B cell (primary cell): ENCODE measurements around the gene CD63. TPM values are rescaled to one million over a fixed set of nuclear protein-coding genes. Genes with fewer than 3 reads are reported as not detected.

ENCODE experiments used
- ATAC-seq: fragments of 200-7000 bp; cut with Tn5 transposase; one replicate; pipeline ENCODE4 v1.10.0; 2021; ENCODE audit warnings: low read depth, mild to moderate bottlenecking, moderate number of reproducible peaks, moderate library complexity
- CTCF ChIA-PET: fragments of 350-600 bp; sonication (Branson Sonifier 250); formaldehyde crosslinking; loops from one replicate; lab custom pipeline; 2021; ENCODE audit warnings: antibody characterized with exemption, inconsistent platforms; lab: Charles Lee
- POLR2A ChIA-PET: fragments of 350-600 bp; sonication (Branson Sonifier 250); formaldehyde crosslinking; loops from one replicate; lab custom pipeline; 2021; ENCODE audit warnings: antibody characterized with exemption; lab: Charles Lee
- DNase-seq: peaks from one replicate; pipeline ENCODE4 v3.0.0; 2013
- H2AFZ ChIP-seq: 2 replicates; pipeline ENCODE4 v1.6.1; 2012; ENCODE audit warnings: mild to moderate bottlenecking, low read depth, low read length; ENCODE audit not compliant: insufficient read depth, poor library complexity, severe bottlenecking
- H3K27ac ChIP-seq, 2 donors: 1 replicate in 1 of 2; 2 replicates in 1 of 2; pipeline ENCODE4 v1.5.1; 2012 to 2013; ENCODE audit warnings: low read length in 2 of 2, mild to moderate bottlenecking in 2 of 2, moderate library complexity in 1 of 2
- H3K27me3 ChIP-seq, 4 experiments: fragments of 200-600 bp in 1 of 4; sonication (generic) in 1 of 4; replicated peaks in 1 of 4; 1 replicate in 2 of 4; 2 replicates in 2 of 4; pipeline versions ENCODE4 v1.6.1 to v1.7.0; 2013 to 2016; ENCODE audit warnings: low read length in 3 of 4, mild to moderate bottlenecking in 2 of 4, mixed read lengths in 1 of 4, moderate library complexity in 1 of 4; ENCODE audit not compliant: insufficient read depth in 4 of 4, control insufficient read depth in 3 of 4; ENCODE audit errors: control extremely low read depth in 1 of 4
- H3K36me3 ChIP-seq, 2 experiments: replicated peaks in 1 of 2; 1 replicate in 1 of 2; 2 replicates in 1 of 2; pipeline versions ENCODE4 v1.6.1 to v1.7.1; 2013; ENCODE audit warnings: low read length in 1 of 2; ENCODE audit not compliant: insufficient read depth in 2 of 2, control insufficient read depth in 1 of 2; ENCODE audit errors: control extremely low read depth in 1 of 2, extremely low read depth in 1 of 2
- H3K4me1 ChIP-seq, 2 donors: fragments of 200-600 bp in 1 of 2; sonication (generic) in 1 of 2; 1 replicate in 1 of 2; 2 replicates in 1 of 2; pipeline versions ENCODE4 v1.5.1 to v1.6.1; 2013 to 2017; ENCODE audit warnings: low read length in 2 of 2; ENCODE audit not compliant: control insufficient read depth in 2 of 2, insufficient read depth in 2 of 2
- H3K4me2 ChIP-seq: replicated peaks from 2 replicates; pipeline ENCODE3; 2012; ENCODE audit warnings: mild to moderate bottlenecking, low read depth, low read length; ENCODE audit not compliant: poor library complexity, severe bottlenecking
- H3K4me3 ChIP-seq, 5 experiments: fragments of 200-600 bp in 1 of 5; sonication (generic) in 1 of 5; 1 replicate in 3 of 5; 2 replicates in 2 of 5; pipeline versions ENCODE4 v1.5.1 to v1.7.0; 2011 to 2016; ENCODE audit warnings: low read length in 4 of 5, mild to moderate bottlenecking in 4 of 5, low read depth in 2 of 5, control low read depth in 1 of 5, moderate library complexity in 1 of 5; ENCODE audit not compliant: insufficient read depth in 1 of 5; ENCODE audit errors: control extremely low read depth in 1 of 5, extremely low read depth in 1 of 5
- H3K79me2 ChIP-seq: fragments of 200-600 bp; sonication (generic); one replicate; pipeline ENCODE4 v1.6.0; 2016; ENCODE audit warnings: low read length; ENCODE audit not compliant: control insufficient read depth, insufficient read depth
- H3K9ac ChIP-seq: fragments of 200-600 bp; sonication (generic); 2 replicates; pipeline ENCODE4 v1.6.1; 2017; ENCODE audit warnings: mild to moderate bottlenecking, low read length, moderate library complexity
- H3K9me3 ChIP-seq, 3 donors: one replicate each; pipeline versions ENCODE4 v1.6.1 to v1.7.1; 2013; ENCODE audit warnings: low read length in 2 of 3; ENCODE audit not compliant: control insufficient read depth in 2 of 3, insufficient read depth in 1 of 3; ENCODE audit errors: control extremely low read depth in 1 of 3
- H4K20me1 ChIP-seq: 2 replicates; pipeline ENCODE4 v1.6.0; 2012; ENCODE audit warnings: mild to moderate bottlenecking, low read length; ENCODE audit not compliant: insufficient read depth, control insufficient read depth, poor library complexity, severe bottlenecking
- H3K27ac Mint-ChIP-seq: one replicate; pipeline ENCODE4 v1.8.0; 2021; ENCODE audit warnings: mixed read lengths
- H3K27me3 Mint-ChIP-seq: one replicate; pipeline ENCODE4 v1.8.0; 2021; ENCODE audit warnings: mixed read lengths
- H3K4me1 Mint-ChIP-seq: one replicate; pipeline ENCODE4 v1.8.0; 2021; ENCODE audit warnings: mixed read lengths
- H3K4me3 Mint-ChIP-seq: one replicate; pipeline ENCODE4 v1.8.0; 2021; ENCODE audit warnings: mixed read lengths
- H3K9me3 Mint-ChIP-seq: one replicate; pipeline ENCODE4 v1.8.0; 2022; ENCODE audit warnings: mixed read lengths; ENCODE audit not compliant: insufficient read depth
- CTCF ChIP-seq: fragments of 200-600 bp; IDR thresholded peaks from one replicate; pipeline ENCODE4 v1.8.0; 2022; ENCODE audit warnings: antibody characterized with exemption, mild to moderate bottlenecking
- EZH2 ChIP-seq: IDR thresholded peaks from 2 replicates; pipeline ENCODE4 v1.6.1; 2012; ENCODE audit warnings: borderline replicate concordance, low read depth, mild to moderate bottlenecking, moderate library complexity, low read length; ENCODE audit not compliant: insufficient read depth, poor library complexity, severe bottlenecking
- whole genome bisulfite sequencing: methylation state at CpG from one replicate; pipeline ENCODE4 v1.1.5; 2013; ENCODE audit warnings: missing lambda C conversion rate; ENCODE audit not compliant: insufficient coverage; 5-methylcytosine and 5-hydroxymethylcytosine counted together
- intact Hi-C: fragments of 100-400 bp; cut with micrococcal nuclease; formaldehyde crosslinking; loops from one replicate; pipeline ENCODE4 v1.10.0; 2022
- polyA plus RNA-seq: library from polyadenylated mRNA; depleted of rRNA; stranded (reverse); fragments of >200 nt; gene quantifications from 2 replicates; pipeline ENCODE4 v1.2.3, GENCODE V29; 2012
- total RNA-seq, 2 donors: library from RNA; stranded (reverse); fragments of 120-200 nt in 1 of 2; gene quantifications; 1 replicate in 1 of 2; 2 replicates in 1 of 2; pipeline versions ENCODE4 v1.2.3 to v1.2.4, GENCODE V29; 2013 to 2022

The CD63 gene
- total and polyA plus RNA-seq, 2 donors (not counting 1 experiment from before 2014, with no cell fraction given): 43.0 to 104 TPM

GRCh38 chr12:55736780-55737580, 8.2 kb upstream of the CD63 start:
- POLR2A ChIA-PET: interaction anchor here (1.1 to 2.4 kb wide), 3 partner anchors 8 to 81 kb away, joined by 4 to 18 read pairs (median 6); partner anchors contain the start of genes BLOC1S1, CD63, ORMDL2 and SARNP
- Histone ChIP-seq H3K4me2 (peak overlapping the region; percentile 89), H3K9ac (no peak overlapping the region)

More at GRCh38 chr12:55736780-55737580, 8.2 kb upstream of the CD63 start:
- WGBS: 70% methylated on average over 6 of the region's 6 CpGs
- Mint-ChIP-seq H3K9me3 (no peaks in the 10 kb centered on the region), H3K4me1 (peaks cover 16% of the 10 kb centered on the region), H3K4me3 (peak overlapping the region; percentile 89), H3K27me3 (no peaks in the 10 kb centered on the region), H3K27ac (peak overlapping the region; percentile 91)
- DNase-seq (peak; percentile 70), ATAC-seq (peak; percentile 40)
- peak overlapping the region; percentile 96 for H2AFZ ChIP-seq
- H3K79me2 ChIP-seq: no peaks in the 10 kb centered on the region
- TF ChIP-seq EZH2: no peak
- peak; percentile 73 for TF ChIP-seq CTCF
- no peak overlapping the region for H3K27ac ChIP-seq
- no peaks in the 10 kb centered on the region for H4K20me1 ChIP-seq
- CTCF ChIA-PET: interaction anchor here (0.7 to 8.1 kb wide), 20 partner anchors 8 to 900 kb away, joined by 3 to 147 read pairs (median 5); partner anchors contain the start of genes BLOC1S1, CD63, ITGA7 and ORMDL2
- H3K9me3 ChIP-seq: no peaks in the 10 kb centered on the region
- no peaks in the 10 kb centered on the region for H3K36me3 ChIP-seq
- no peaks in the 10 kb centered on the region for H3K27me3 ChIP-seq
- H3K4me3 ChIP-seq: no peak overlapping the region
- H3K4me1 ChIP-seq: peaks cover 11 to 15% of the 10 kb centered on the region in 2 donors
- intact Hi-C loops: loop anchor here (1.0 kb wide), 2 partner anchors 13 to 77 kb away; no protein-coding TSS in a partner anchor
